Peyer's patch (tissue), 4 donors: ENCODE data around the gene TRAPPC3.

Experiments used
- CTCF ChIP-seq, 6 experiments: fragments of 450-650 bp in 4 of 6; fragments of 200-600 bp in 2 of 6; sonication (generic) in 1 of 6; IDR thresholded peaks; one replicate each; pipeline ENCODE4 v1.5.1; 2017 to 2019; ENCODE audit warnings: antibody characterized with exemption in 6 of 6, mild to moderate bottlenecking in 3 of 6, moderate library complexity in 1 of 6
- POLR2A ChIP-seq, 2 donors: fragments of 450-650 bp; IDR thresholded peaks; one replicate each; pipeline ENCODE4 v1.5.1; 2017; ENCODE audit warnings: antibody characterized with exemption in 2 of 2, mild to moderate bottlenecking in 2 of 2, moderate library complexity in 2 of 2

GRCh38 chr1:36134505-36135329 is 14.6 kb downstream of the TRAPPC3 start:
- peak; percentile 31 to 57 (median 49) for TF ChIP-seq CTCF (IDR thresholded peaks at IDR 0.05)
- no peak for TF ChIP-seq POLR2A (IDR thresholded peaks at IDR 0.05)
